MCF 10A (cell line): ENCODE data around the gene GRIP1. TPM values are rescaled to one million over a fixed set of nuclear protein-coding genes. Genes with fewer than 3 reads are reported as not detected.

ENCODE experiments used
- BruUV-seq: library from RNA; stranded (reverse); fragments of 400-500 nt; replicated peaks from 2 replicates; lab custom pipeline; 2021; lab: Mats Ljungman, UMichigan
- CTCF ChIA-PET: fragments of 300-600 bp; sonication (Branson Sonifier 250); formaldehyde crosslinking; extraction: SDS; loops from one replicate; lab custom pipeline; 2021; ENCODE audit warnings: antibody characterized with exemption, inconsistent platforms; lab: Yijun Ruan, JAX
- POLR2A ChIA-PET: fragments of 300-600, 350-650 bp; sonication (Branson Sonifier 250); formaldehyde crosslinking; extraction: SDS; loops from one replicate; lab custom pipeline; 2020; ENCODE audit warnings: antibody characterized with exemption, inconsistent platforms; lab: Yijun Ruan, JAX
- DNase-seq: peaks from one replicate; pipeline ENCODE4 v3.0.0-alpha.2; 2018; ENCODE audit not compliant: unreplicated experiment
- H3K27ac Mint-ChIP-seq: one replicate; pipeline ENCODE4 v1.8.0; 2022; ENCODE audit warnings: mild to moderate bottlenecking, low read depth, mixed read lengths; ENCODE audit not compliant: unreplicated experiment
- H3K27me3 Mint-ChIP-seq: one replicate; pipeline ENCODE4 v1.8.0; 2022; ENCODE audit warnings: mixed read lengths; ENCODE audit not compliant: insufficient read depth, unreplicated experiment
- H3K36me3 Mint-ChIP-seq: one replicate; pipeline ENCODE4 v1.8.0; 2022; ENCODE audit warnings: mild to moderate bottlenecking, moderate library complexity, mixed read lengths; ENCODE audit not compliant: insufficient read depth, unreplicated experiment
- H3K4me1 Mint-ChIP-seq: one replicate; pipeline ENCODE4 v1.8.0; 2022; ENCODE audit warnings: mixed read lengths; ENCODE audit not compliant: insufficient read depth, unreplicated experiment
- H3K4me3 Mint-ChIP-seq: one replicate; pipeline ENCODE4 v1.8.0; 2022; ENCODE audit warnings: mild to moderate bottlenecking, moderate library complexity, mixed read lengths; ENCODE audit not compliant: unreplicated experiment
- H3K9me3 Mint-ChIP-seq: one replicate; pipeline ENCODE4 v1.8.0; 2022; ENCODE audit warnings: mixed read lengths; ENCODE audit not compliant: unreplicated experiment
- CTCF ChIP-seq: fragments of 200-600 bp; IDR thresholded peaks from one replicate; pipeline ENCODE4 v1.8.0; 2022; ENCODE audit warnings: antibody characterized with exemption, mild to moderate bottlenecking; ENCODE audit not compliant: unreplicated experiment
- intact Hi-C: fragments of 100-400 bp; cut with micrococcal nuclease; formaldehyde crosslinking; loops from 2 replicates; pipeline ENCODE4 v1.14.1; 2022
- total RNA-seq: library from RNA; stranded (reverse); gene quantifications from 2 replicates; pipeline ENCODE4 v1.2.3, GENCODE V29; 2022

Gene GRIP1
- total RNA-seq, 1 experiment from 2014 or later, result 8.2 TPM

GRCh38 chr12:66380769-66381535 is 297.9 kb downstream of the GRIP1 start:
- Mint-ChIP-seq H3K36me3 (no peaks in the 10 kb centered on the region), H3K9me3 (no peaks in the 10 kb centered on the region), H3K4me3 (no peak overlapping the region), H3K4me1 (no peaks in the 10 kb centered on the region), H3K27ac (no peak overlapping the region), H3K27me3 (no peaks in the 10 kb centered on the region)
- CTCF ChIA-PET, result interaction anchor here (3.2 kb wide), 1 partner anchor 313 kb away, joined by 9 read pairs; no protein-coding TSS in a partner anchor
- no peak for DNase-seq
- POLR2A ChIA-PET, result no interaction called here
- no TSS peak for BruUV-seq
- TF ChIP-seq CTCF, result no peak
- intact Hi-C loops, result no loop called here

DNA sequence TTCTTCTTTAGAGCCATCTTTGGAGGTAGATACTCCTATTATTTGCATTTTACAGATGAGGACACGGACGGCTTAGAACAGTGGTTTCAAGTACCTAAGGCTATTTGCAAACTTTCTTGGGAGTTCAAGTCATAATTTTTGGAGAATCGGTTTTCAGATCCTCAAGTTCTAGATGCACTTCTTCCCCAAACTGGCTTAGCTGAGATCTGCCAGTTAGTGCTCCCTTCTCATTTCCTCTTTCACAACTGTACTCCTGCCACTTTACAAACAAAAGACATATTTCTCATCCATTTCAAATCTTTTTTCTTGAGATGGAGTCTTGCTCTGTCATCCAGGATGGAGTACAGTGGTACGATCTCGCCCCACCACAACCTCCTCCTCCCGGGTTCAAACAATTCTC is 299.3 kb downstream of the GRIP1 start:
- no peak for DNase-seq
- no peaks in the 10 kb centered on the region for H3K27me3 Mint-ChIP-seq
- no peak overlapping the region for H3K4me3 Mint-ChIP-seq
- intact Hi-C loops, result no loop called here
- no peak for TF ChIP-seq CTCF
- no peak overlapping the region for H3K27ac Mint-ChIP-seq
- no TSS peak for BruUV-seq
- ChIA-PET CTCF (interaction anchor here (0.6 kb wide), 1 partner anchor 181 kb away, joined by 3 read pairs; no protein-coding TSS in a partner anchor), POLR2A (no interaction called here)
- no peaks in the 10 kb centered on the region for H3K9me3 Mint-ChIP-seq
- H3K4me1 Mint-ChIP-seq, result no peaks in the 10 kb centered on the region
- H3K36me3 Mint-ChIP-seq, result no peaks in the 10 kb centered on the region

- no peak for DNase-seq
- POLR2A ChIA-PET, result no interaction called here
- intact Hi-C loops, result no loop called here
- Mint-ChIP-seq H3K9me3 (no peaks in the 10 kb centered on the region), H3K4me3 (no peak overlapping the region), H3K27ac (no peak overlapping the region), H3K36me3 (no peaks in the 10 kb centered on the region), H3K27me3 (no peaks in the 10 kb centered on the region), H3K4me1 (no peaks in the 10 kb centered on the region)
- CTCF ChIA-PET, result interaction anchor here (1.5 to 1.8 kb wide), 2 partner anchors 23 to 33 kb away, joined by 5 to 6 read pairs; no protein-coding TSS in a partner anchor
- no peak for TF ChIP-seq CTCF
- no TSS peak for BruUV-seq
Measured at GRCh38 chr12:66375560-66375959, 303.3 kb downstream of the GRIP1 start.

- no TSS peak for BruUV-seq
- no peaks in the 10 kb centered on the region for H3K27me3 Mint-ChIP-seq
- H3K4me3 Mint-ChIP-seq, result no peak overlapping the region
- POLR2A ChIA-PET, result no interaction called here
- TF ChIP-seq CTCF, result no peak
- H3K27ac Mint-ChIP-seq, result no peak overlapping the region
- no peaks in the 10 kb centered on the region for H3K4me1 Mint-ChIP-seq
- no peak for DNase-seq
- CTCF ChIA-PET, result no interaction called here
- H3K9me3 Mint-ChIP-seq, result no peaks in the 10 kb centered on the region
- intact Hi-C loops, result no loop called here
- no peaks in the 10 kb centered on the region for H3K36me3 Mint-ChIP-seq
Measured at GRCh38 chr12:66371982-66372381, 306.9 kb downstream of the GRIP1 start.
